Heart left ventricle (tissue), 16 donors: ENCODE results near the gene GATA3. TPM values are rescaled to one million over a fixed set of nuclear protein-coding genes. Genes with fewer than 3 reads are reported as not detected.

Source experiments
- ATAC-seq, 4 donors: fragments of 200-7000 bp; cut with Tn5 transposase; one replicate each; pipeline ENCODE4 v1.9.1; 2020 to 2022; ENCODE audit warnings: moderate library complexity in 4 of 4, mild to moderate bottlenecking in 3 of 4, moderate number of reproducible peaks in 1 of 4
- DNase-seq, 5 donors: peaks; one replicate each; pipeline ENCODE4 v3.0.0-alpha.2; 2020
- H3K27ac ChIP-seq, 12 donors: fragments of 200-600 bp; sonication (generic) in 4 of 12; one replicate each; pipeline versions ENCODE4 v1.5.0 to v1.8.0; 2016 to 2022; ENCODE audit warnings: mild to moderate bottlenecking in 2 of 12
- H3K27me3 ChIP-seq, 9 donors: fragments of 200-600 bp; sonication (generic) in 2 of 9; one replicate each; pipeline versions ENCODE4 v1.5.1 to v1.8.0; 2016 to 2022; ENCODE audit warnings: mild to moderate bottlenecking in 3 of 9
- H3K36me3 ChIP-seq, 9 donors: fragments of 200-600 bp; sonication (generic) in 2 of 9; one replicate each; pipeline versions ENCODE4 v1.5.0 to v1.8.0; 2018 to 2022; ENCODE audit warnings: mild to moderate bottlenecking in 2 of 9
- H3K4me1 ChIP-seq, 12 donors: fragments of 200-600 bp; sonication (generic) in 4 of 12; one replicate each; pipeline versions ENCODE4 v1.5.0 to v1.8.0; 2016 to 2022; ENCODE audit warnings: mild to moderate bottlenecking in 3 of 12
- H3K4me3 ChIP-seq, 12 donors: fragments of 200-600 bp; sonication (generic) in 4 of 12; one replicate each; pipeline versions ENCODE4 v1.5.0 to v1.8.0; 2017 to 2022; ENCODE audit warnings: mild to moderate bottlenecking in 9 of 12, moderate library complexity in 4 of 12
- H3K9me3 ChIP-seq, 12 donors: fragments of 200-600 bp; sonication (generic) in 4 of 12; one replicate each; pipeline versions ENCODE4 v1.5.0 to v1.8.0; 2016 to 2022; ENCODE audit warnings: mild to moderate bottlenecking in 1 of 12
- CTCF ChIP-seq, 12 donors: fragments of 200-600 bp; sonication (generic) in 4 of 12; IDR thresholded peaks; one replicate each; pipeline versions ENCODE4 v1.5.0 to v1.8.0; 2018 to 2022; ENCODE audit warnings: antibody characterized with exemption in 12 of 12, mild to moderate bottlenecking in 5 of 12
- POLR2A ChIP-seq, 2 donors: fragments of 450-650 bp; IDR thresholded peaks; one replicate each; pipeline ENCODE4 v1.6.1; 2017; ENCODE audit warnings: antibody characterized with exemption in 2 of 2, mild to moderate bottlenecking in 2 of 2, moderate library complexity in 2 of 2
- WGBS, 4 donors: extraction: QIAGEN DNeasy Blood & Tissue Kit in 2 of 4; methylation state at CpG; one replicate each; pipeline versions ENCODE4 v1.1.5 to v1.1.7; 2013 to 2018; 5-methylcytosine and 5-hydroxymethylcytosine counted together
- intact Hi-C, 10 donors: fragments of 100-400 bp; cut with DNase I; formaldehyde crosslinking; loops; one replicate each; pipeline versions ENCODE4 v1.11.1 to v1.14.2; 2022
- polyA plus RNA-seq, 2 donors: library from polyadenylated mRNA; stranded (reverse); fragments of 200-250 nt; gene quantifications; one replicate each; pipeline ENCODE4 v1.2.3, GENCODE V29; 2013
- total RNA-seq, 9 donors: library from RNA; depleted of rRNA in 2 of 9; stranded (reverse); fragments of >200 nt in 2 of 9; fragmentation: NEBNext Ultra II Directional in 3 of 9; extraction: Animal tissue kit (Norgen Biotek cat#: 25700) in 3 of 9; gene quantifications; one replicate each; pipeline versions ENCODE4 v1.1.0 to v1.2.4, GENCODE V29; 2016 to 2023
- donor health status: ischemic (EF 13 %, LVEDD 7.1; RV severe dilation, severe dysfunction).
- donor health status: healthy with polysubstance abuse.
- donor health status: DM: no; HTN: yes; CAD: no.
- donor health status: DM: no; HTN: no; CAD: no.
- donor health status: ischemic (EF 25% LVEDD 6.9; RV normal size, moderate dysfunction).
- donor health status: ischemic (EF 25% LVEDD 5.7; RV mildly dilated, moderate dysfunction).
- donor health status: healthy.
- donor health status: DM: yes; HTN: yes; CAD: no.
- donor health status: ischemic (EF 35%, LVEDD 5.7; RV mildly dilated, moderate dysfunction).
- donor health status: nonischemic (EF 11% LVEDD 7.7; RV severe dilation, severe dysfunction).
- donor health status: DM: yes; HTN: yes; CAD: no.
- donor health status: PGD.
- donor health status: ischemic (EF 29% LVEDD 5.4; RV normal size, mild dysfunction).
- donor health status: nonischemic (EF 23%, LVEDD 6.1; RV moderate dilation, normal function).

The GATA3 gene
- total and polyA plus RNA-seq, 11 donors = 0.71 to 3.4 (median 1.4) TPM

GRCh38 chr10:8051109-8051821, 3.2 kb upstream of the GATA3 start:
- H3K27me3 ChIP-seq = peaks cover 61 to 99% (median 97%) of the 10 kb centered on the region in 9 donors
- H3K4me1 ChIP-seq = peaks cover 4 to 71% (median 47%) of the 10 kb centered on the region in 12 donors
- intact Hi-C loops = loop anchor here in 6 of 10 donors (5.0 to 10.0 kb wide), 6 partner anchors 224 to 424 kb away; no protein-coding TSS in a partner anchor
- peak overlapping the region in 1 of 12 donors; percentile 14 for H3K27ac ChIP-seq
- 7 to 17% (median 12%) methylated on average over 23 to 51 of the region's 52 CpGs for WGBS, 4 donors
- H3K9me3 ChIP-seq = no peaks in the 10 kb centered on the region
- peak overlapping the region; percentile 19 to 59 (median 46) for H3K4me3 ChIP-seq
- TF ChIP-seq CTCF (IDR thresholded peaks at IDR 0.05) (no peak), POLR2A (IDR thresholded peaks at IDR 0.05) (no peak)
- H3K36me3 ChIP-seq = no peaks in the 10 kb centered on the region
- ATAC-seq = no peak
- DNase-seq = no peak

- Histone ChIP-seq H3K27ac (no peak overlapping the region), H3K9me3 (no peaks in the 10 kb centered on the region), H3K27me3 (peaks cover 59 to 100% (median 96%) of the 10 kb centered on the region in 9 donors), H3K4me3 (peak overlapping the region in 7 of 12 donors; percentile 19 to 59 (median 50)), H3K4me1 (peaks cover 4 to 71% (median 47%) of the 10 kb centered on the region in 12 donors), H3K36me3 (no peaks in the 10 kb centered on the region)
- WGBS, 4 donors = 3 to 7% (median 5%) methylated on average over 19 to 29 of the region's 29 CpGs
- ATAC-seq = no peak
- TF ChIP-seq POLR2A (IDR thresholded peaks at IDR 0.05) (no peak), CTCF (IDR thresholded peaks at IDR 0.05) (no peak)
- intact Hi-C loops = loop anchor here in 6 of 10 donors (5.0 to 10.0 kb wide), 6 partner anchors 223 to 423 kb away; no protein-coding TSS in a partner anchor
- DNase-seq = no peak
Measured at GRCh38 chr10:8051851-8052257, 2.6 kb upstream of the GATA3 start.

GRCh38 chr10:8052341-8052955, 2.0 kb upstream of the GATA3 start:
- H3K9me3 ChIP-seq = no peaks in the 10 kb centered on the region
- no peak overlapping the region for H3K4me3 ChIP-seq
- peaks cover 4 to 71% (median 47%) of the 10 kb centered on the region in 12 donors for H3K4me1 ChIP-seq
- H3K36me3 ChIP-seq = no peaks in the 10 kb centered on the region
- no peak overlapping the region for H3K27ac ChIP-seq
- TF ChIP-seq CTCF (IDR thresholded peaks at IDR 0.05) (no peak), POLR2A (IDR thresholded peaks at IDR 0.05) (no peak)
- no peak for ATAC-seq
- no peak for DNase-seq
- H3K27me3 ChIP-seq = peaks cover 53 to 98% (median 93%) of the 10 kb centered on the region in 9 donors
- WGBS, 4 donors = 14 to 41% (median 31%) methylated on average over 32 of the region's 32 CpGs
- intact Hi-C loops = loop anchor here in 6 of 10 donors (5.0 to 10.0 kb wide), 6 partner anchors 222 to 422 kb away; no protein-coding TSS in a partner anchor

- Histone ChIP-seq H3K36me3 (no peaks in the 10 kb centered on the region), H3K9me3 (no peaks in the 10 kb centered on the region), H3K27ac (no peak overlapping the region), H3K4me3 (peak overlapping the region in 10 of 12 donors; percentile 46 to 75 (median 60)), H3K4me1 (peaks cover 4 to 71% (median 47%) of the 10 kb centered on the region in 12 donors), H3K27me3 (peaks cover 48 to 98% (median 89%) of the 10 kb centered on the region in 9 donors)
- 11 to 20% (median 14%) methylated on average over 12 to 17 of the region's 17 CpGs for WGBS, 4 donors
- intact Hi-C loops = loop anchor here in 6 of 10 donors (5.0 to 10.0 kb wide), 6 partner anchors 222 to 422 kb away; no protein-coding TSS in a partner anchor
- no peak for TF ChIP-seq POLR2A (IDR thresholded peaks at IDR 0.05)
- peak in 2 of 12 donors; percentile 71 to 72 for TF ChIP-seq CTCF (IDR thresholded peaks at IDR 0.05)
- DNase-seq (no peak), ATAC-seq (no peak)
Measured at GRCh38 chr10:8052956-8053445, 1.5 kb upstream of the GATA3 start.
